Left ventricle myocardium inferior (tissue), 1 donor: ENCODE measurements around the gene PBX1. TPM values are rescaled to one million over a fixed set of nuclear protein-coding genes. Genes with fewer than 3 reads are reported as not detected.
A peak's percentile ranks its signal among the peaks of the same experiment; 100 is the strongest.

Experiments
- DNase-seq: peaks from one replicate; pipeline ENCODE4 v3.0.0-alpha.2; 2020
- H3K27ac ChIP-seq: fragments of 200-600 bp; replicated peaks from 2 replicates; pipeline ENCODE4 v1.8.0; 2021
- H3K27me3 ChIP-seq: fragments of 200-600 bp; 2 replicates; pipeline ENCODE4 v1.8.0; 2021; ENCODE audit warnings: low read depth
- H3K36me3 ChIP-seq: fragments of 200-600 bp; 2 replicates; pipeline ENCODE4 v1.8.0; 2021
- H3K4me1 ChIP-seq: fragments of 200-600 bp; 2 replicates; pipeline ENCODE4 v1.8.0; 2021
- H3K4me3 ChIP-seq: fragments of 200-600 bp; 2 replicates; pipeline ENCODE4 v1.8.0; 2021; ENCODE audit warnings: mild to moderate bottlenecking, moderate library complexity
- H3K9me3 ChIP-seq: fragments of 200-600 bp; replicated peaks from 2 replicates; pipeline ENCODE4 v1.8.0; 2021
- CTCF ChIP-seq: fragments of 200-600 bp; IDR thresholded peaks from 2 replicates; pipeline ENCODE4 v1.8.0; 2021; ENCODE audit warnings: antibody characterized with exemption, mild to moderate bottlenecking, borderline replicate concordance
- intact Hi-C: fragments of 100-400 bp; cut with micrococcal nuclease; formaldehyde crosslinking; loops from one replicate; pipeline ENCODE4 v1.11.0; 2022
- total RNA-seq: library from RNA; stranded (reverse); fragmentation: NEBNext Ultra II Directional; extraction: Animal tissue kit (Norgen Biotek cat#: 25700); gene quantifications from one replicate; pipeline ENCODE4 v1.2.1, GENCODE V29; 2021
- donor health status: DM: no; HTN: yes; CAD: no; lungs with severe emphysema.

Gene PBX1
- total RNA-seq, 1 donor from 2014 or later, result 73.2 TPM

GRCh38 chr1:164830628-164831027, 271.6 kb downstream of the PBX1 start:
- Histone ChIP-seq H3K9me3 (no peaks in the 10 kb centered on the region), H3K27ac (no peak overlapping the region), H3K4me1 (peaks cover 13% of the 10 kb centered on the region), H3K36me3 (peaks cover 5% of the 10 kb centered on the region), H3K4me3 (no peak overlapping the region), H3K27me3 (no peaks in the 10 kb centered on the region)
- DNase-seq, result no peak
- intact Hi-C loops, result no loop called here
- TF ChIP-seq CTCF, result no peak

- H3K27me3 ChIP-seq, result no peaks in the 10 kb centered on the region
- H3K27ac ChIP-seq, result peak overlapping the region; percentile 24
- TF ChIP-seq CTCF, result no peak
- H3K4me1 ChIP-seq, result peaks cover 41% of the 10 kb centered on the region
- DNase-seq, result no peak
- H3K36me3 ChIP-seq, result no peaks in the 10 kb centered on the region
- H3K4me3 ChIP-seq, result no peak overlapping the region
- intact Hi-C loops, result no loop called here
- no peaks in the 10 kb centered on the region for H3K9me3 ChIP-seq
These were observed 275.7 kb downstream of the PBX1 start for GRCh38 chr1:164834641-164835040.

- no peak for DNase-seq
- no peak for TF ChIP-seq CTCF
- no peaks in the 10 kb centered on the region for H3K27me3 ChIP-seq
- H3K27ac ChIP-seq, result peak overlapping the region; percentile 61
- peaks cover 56% of the 10 kb centered on the region for H3K4me1 ChIP-seq
- no peak overlapping the region for H3K4me3 ChIP-seq
- no peaks in the 10 kb centered on the region for H3K9me3 ChIP-seq
- H3K36me3 ChIP-seq, result no peaks in the 10 kb centered on the region
- intact Hi-C loops, result no loop called here
These were observed 277.6 kb downstream of the PBX1 start for GRCh38 chr1:164836614-164837018.

GRCh38 chr1:164838786-164839185, 279.8 kb downstream of the PBX1 start:
- intact Hi-C loops, result no loop called here
- H3K9me3 ChIP-seq, result no peaks in the 10 kb centered on the region
- DNase-seq, result no peak
- H3K4me3 ChIP-seq, result no peak overlapping the region
- no peaks in the 10 kb centered on the region for H3K27me3 ChIP-seq
- H3K27ac ChIP-seq, result no peak overlapping the region
- TF ChIP-seq CTCF, result no peak
- H3K36me3 ChIP-seq, result no peaks in the 10 kb centered on the region
- H3K4me1 ChIP-seq, result peaks cover 72% of the 10 kb centered on the region

- intact Hi-C loops, result no loop called here
- no peaks in the 10 kb centered on the region for H3K36me3 ChIP-seq
- H3K4me3 ChIP-seq, result no peak overlapping the region
- no peaks in the 10 kb centered on the region for H3K27me3 ChIP-seq
- DNase-seq, result no peak
- TF ChIP-seq CTCF, result no peak
- H3K4me1 ChIP-seq, result peaks cover 56% of the 10 kb centered on the region
- no peaks in the 10 kb centered on the region for H3K9me3 ChIP-seq
- H3K27ac ChIP-seq, result no peak overlapping the region
These were observed 282.0 kb downstream of the PBX1 start for GRCh38 chr1:164840936-164841335.
